NT2/D1 (cell line): ENCODE measurements around the gene PLCG2.
A peak's percentile ranks its signal among the peaks of the same experiment; 100 is the strongest.

Experiments used
- DNase-seq: peaks from one replicate; pipeline ENCODE4 v3.0.0-alpha.2; 2011; ENCODE audit warnings: low read depth, low spot score
- H3K27me3 ChIP-seq: 2 replicates; pipeline ENCODE4 v1.6.0; 2011; ENCODE audit warnings: mild to moderate bottlenecking; ENCODE audit not compliant: insufficient read length, insufficient read depth
- H3K36me3 ChIP-seq: 2 replicates; pipeline ENCODE4 v1.6.1; 2011; ENCODE audit warnings: mild to moderate bottlenecking, low read length, mixed read lengths; ENCODE audit not compliant: insufficient read depth, insufficient read length
- H3K4me1 ChIP-seq: 2 replicates; pipeline ENCODE4 v1.5.1; 2011; ENCODE audit not compliant: insufficient read depth, insufficient read length
- H3K4me3 ChIP-seq: 2 replicates; pipeline ENCODE4 v1.5.1; 2011; ENCODE audit warnings: low read depth; ENCODE audit not compliant: insufficient read length
- H3K9ac ChIP-seq: 2 replicates; pipeline ENCODE4 v1.6.0; 2011; ENCODE audit warnings: low read depth; ENCODE audit not compliant: insufficient read length
- H3K9me3 ChIP-seq: 2 replicates; pipeline ENCODE4 v1.5.1; 2011; ENCODE audit warnings: mild to moderate bottlenecking, low read length; ENCODE audit not compliant: insufficient read depth
- SUZ12 ChIP-seq: IDR thresholded peaks from 2 replicates; pipeline ENCODE4 v1.6.1; 2011; ENCODE audit not compliant: insufficient read length, insufficient read depth; ENCODE audit errors: extremely low read depth
- YY1 ChIP-seq: IDR thresholded peaks from 2 replicates; pipeline ENCODE4 v1.6.1; 2011; ENCODE audit not compliant: insufficient read length, insufficient read depth
- ZNF274 ChIP-seq: IDR thresholded peaks from 2 replicates; pipeline ENCODE4 v1.6.1; 2011; ENCODE audit warnings: mild to moderate bottlenecking, low read depth, low read length

Gene PLCG2

GRCh38 chr16:81785138-81785924 lies 6.2 kb downstream of the PLCG2 start:
- Histone ChIP-seq H3K9me3 (no peaks in the 10 kb centered on the region), H3K27me3 (peaks cover 14% of the 10 kb centered on the region), H3K4me3 (no peak overlapping the region), H3K36me3 (peaks cover 2% of the 10 kb centered on the region), H3K4me1 (peaks cover 10% of the 10 kb centered on the region), H3K9ac (no peak overlapping the region)
- TF ChIP-seq SUZ12 = no peak
- TF ChIP-seq YY1 = no peak
- TF ChIP-seq ZNF274 = no peak
- DNase-seq = no peak

DNA sequence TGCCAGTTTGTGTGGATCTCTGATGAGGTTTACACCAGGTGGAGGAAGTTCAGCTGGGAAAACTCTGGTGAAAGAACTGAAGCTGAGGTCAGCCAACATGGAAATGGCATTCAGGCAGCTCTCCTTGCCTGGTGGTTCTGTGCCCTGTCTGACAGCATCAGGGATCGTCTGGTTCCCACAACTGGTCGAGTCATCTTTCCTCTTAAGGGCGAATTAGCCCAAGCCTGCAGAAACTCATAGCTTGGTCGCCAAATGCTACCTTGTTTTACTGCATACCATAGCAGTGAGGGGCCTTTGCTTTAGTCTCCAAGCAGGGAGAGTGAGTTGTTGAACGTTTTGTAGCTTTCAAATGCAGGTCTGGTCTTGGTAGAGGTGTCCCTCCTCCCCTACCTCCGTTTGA lies 7.2 kb downstream of the PLCG2 start:
- DNase-seq = peak; percentile 35
- H3K27me3 ChIP-seq = peaks cover 4% of the 10 kb centered on the region
- H3K9me3 ChIP-seq = no peaks in the 10 kb centered on the region
- H3K9ac ChIP-seq = no peak overlapping the region
- H3K4me1 ChIP-seq = peaks cover 10% of the 10 kb centered on the region
- peaks cover 2% of the 10 kb centered on the region for H3K36me3 ChIP-seq
- TF ChIP-seq YY1 (no peak), ZNF274 (no peak), SUZ12 (no peak)
- no peak overlapping the region for H3K4me3 ChIP-seq

- peaks cover 2% of the 10 kb centered on the region for H3K36me3 ChIP-seq
- H3K4me1 ChIP-seq = peaks cover 10% of the 10 kb centered on the region
- no peak for DNase-seq
- H3K27me3 ChIP-seq = no peaks in the 10 kb centered on the region
- H3K9me3 ChIP-seq = no peaks in the 10 kb centered on the region
- no peak overlapping the region for H3K4me3 ChIP-seq
- no peak overlapping the region for H3K9ac ChIP-seq
- TF ChIP-seq SUZ12 (no peak), ZNF274 (no peak), YY1 (no peak)
These were observed 7.8 kb downstream of the PLCG2 start for GRCh38 chr16:81786868-81787267.

DNA sequence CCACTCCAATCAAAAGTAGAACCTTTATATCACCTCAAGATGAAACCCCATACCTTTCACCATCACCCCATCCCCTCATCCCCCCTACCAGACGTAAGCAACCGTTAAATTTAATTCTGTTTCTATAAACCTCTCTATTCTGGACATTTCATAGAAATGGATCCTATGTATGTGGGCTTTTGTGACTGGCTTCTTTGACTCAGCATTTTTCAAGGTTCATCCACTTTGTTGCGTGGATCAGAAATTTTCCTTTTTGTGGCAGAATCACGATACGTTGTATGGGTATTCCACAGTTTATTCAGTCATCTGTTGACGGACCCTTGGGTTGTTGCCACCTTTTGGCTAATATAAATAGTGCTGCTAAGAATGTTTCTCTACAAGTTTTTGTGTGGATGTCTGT lies 8.6 kb downstream of the PLCG2 start:
- H3K27me3 ChIP-seq = no peaks in the 10 kb centered on the region
- H3K4me1 ChIP-seq = peaks cover 10% of the 10 kb centered on the region
- H3K36me3 ChIP-seq = peaks cover 2% of the 10 kb centered on the region
- H3K9me3 ChIP-seq = no peaks in the 10 kb centered on the region
- no peak overlapping the region for H3K4me3 ChIP-seq
- H3K9ac ChIP-seq = no peak overlapping the region
- DNase-seq = no peak
- no peak for TF ChIP-seq YY1
- no peak for TF ChIP-seq SUZ12
- no peak for TF ChIP-seq ZNF274

DNA sequence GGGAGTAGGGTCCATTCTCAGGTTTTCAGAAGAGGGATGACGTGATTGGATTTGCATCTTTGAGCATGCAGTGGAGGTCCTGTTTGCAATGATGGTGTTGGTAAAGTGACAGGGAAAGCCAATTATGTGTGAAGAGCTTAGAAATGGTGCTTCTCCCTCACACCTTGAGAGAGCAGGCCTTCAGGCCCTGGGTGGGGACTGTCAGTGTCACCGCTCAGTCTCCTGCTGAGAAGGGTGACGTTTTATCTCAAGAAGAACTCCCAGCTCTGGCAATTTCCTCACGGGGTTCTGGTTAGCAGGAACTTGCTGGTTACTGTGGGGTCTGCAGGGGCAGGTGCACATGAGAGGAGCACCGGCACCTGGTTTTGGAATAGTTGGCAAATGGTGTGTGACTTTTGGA lies 11.2 kb downstream of the PLCG2 start:
- H3K9ac ChIP-seq = no peak overlapping the region
- H3K4me1 ChIP-seq = peaks cover 6% of the 10 kb centered on the region
- H3K27me3 ChIP-seq = no peaks in the 10 kb centered on the region
- H3K36me3 ChIP-seq = peaks cover 2% of the 10 kb centered on the region
- DNase-seq = no peak
- H3K4me3 ChIP-seq = no peak overlapping the region
- no peaks in the 10 kb centered on the region for H3K9me3 ChIP-seq
- TF ChIP-seq YY1 = no peak

DNA sequence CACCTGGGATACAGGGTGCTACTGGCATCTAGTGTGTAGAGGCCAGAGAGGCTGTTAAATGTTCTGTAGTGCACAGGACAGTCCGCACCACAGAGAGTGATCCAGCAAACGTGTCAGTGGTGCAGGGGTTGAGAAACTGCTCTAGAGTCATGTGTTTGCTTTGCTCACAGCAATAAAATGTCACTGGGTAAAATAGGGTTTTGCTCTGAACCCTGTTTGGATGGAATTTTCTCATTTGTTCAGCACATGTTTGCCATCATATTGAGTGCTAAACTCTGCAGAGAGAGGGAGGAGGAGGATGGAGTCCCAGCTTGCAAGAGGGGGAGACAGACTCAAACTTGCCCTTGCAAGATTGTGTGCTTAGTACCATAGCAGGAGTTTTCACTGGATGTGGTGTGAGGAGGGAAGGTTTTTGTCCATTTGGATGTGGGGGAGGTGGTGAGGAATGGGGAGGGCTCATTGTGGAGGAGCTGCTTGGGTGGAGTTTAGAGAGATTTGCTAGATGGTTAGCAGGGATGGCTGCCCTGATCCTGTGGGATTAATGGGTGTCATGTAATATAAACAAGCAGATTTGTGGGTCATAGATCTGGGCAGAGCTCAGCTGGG lies 11.8 kb downstream of the PLCG2 start:
- Histone ChIP-seq H3K9me3 (no peaks in the 10 kb centered on the region), H3K27me3 (no peaks in the 10 kb centered on the region), H3K36me3 (peaks cover 2% of the 10 kb centered on the region), H3K4me1 (peaks cover 5% of the 10 kb centered on the region), H3K4me3 (no peak overlapping the region), H3K9ac (no peak overlapping the region)
- no peak for DNase-seq
- TF ChIP-seq YY1 (no peak), SUZ12 (no peak), ZNF274 (no peak)

DNA sequence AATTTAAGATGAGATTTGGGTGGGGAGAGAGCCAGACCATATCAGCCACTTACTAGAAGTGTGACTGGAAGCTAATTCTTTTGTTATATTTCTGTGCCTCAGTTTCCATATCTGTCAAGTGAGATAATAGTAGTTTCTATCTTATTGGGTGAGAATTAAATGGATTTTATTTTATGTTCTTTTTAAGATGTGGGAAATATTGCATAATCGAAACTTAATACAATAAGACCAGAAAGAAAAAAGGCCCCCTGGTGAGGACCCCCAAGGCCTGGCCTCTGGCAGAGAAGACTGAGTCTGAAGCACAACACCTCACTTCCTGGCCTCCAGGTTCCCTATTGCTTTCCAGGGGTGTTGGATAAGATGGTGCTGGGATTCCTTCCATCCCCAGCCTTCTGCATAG lies 13.7 kb downstream of the PLCG2 start:
- no peak overlapping the region for H3K4me3 ChIP-seq
- TF ChIP-seq YY1 = no peak
- TF ChIP-seq SUZ12 = no peak
- TF ChIP-seq ZNF274 = no peak
- H3K27me3 ChIP-seq = no peaks in the 10 kb centered on the region
- no peak for DNase-seq
- peaks cover 2% of the 10 kb centered on the region for H3K4me1 ChIP-seq
- no peaks in the 10 kb centered on the region for H3K9me3 ChIP-seq
- peaks cover 2% of the 10 kb centered on the region for H3K36me3 ChIP-seq
- no peak overlapping the region for H3K9ac ChIP-seq
